GM12875 (cell line): ENCODE data around the gene PPP6R2.

Source experiments
- H3K4me3 ChIP-seq: one replicate; pipeline ENCODE4 v1.5.1; 2011; ENCODE audit warnings: low read depth, low read length, control low read depth
- CTCF ChIP-seq: IDR thresholded peaks from 2 replicates; pipeline ENCODE4 v1.5.1; 2011; ENCODE audit warnings: low read depth, mild to moderate bottlenecking, control low read depth, inconsistent platforms, low read length, moderate library complexity, borderline replicate concordance; ENCODE audit not compliant: insufficient read depth

Gene PPP6R2

GRCh38 chr22:50482107-50483074 lies 139.3 kb downstream of the PPP6R2 start:
- no peak overlapping the region for H3K4me3 ChIP-seq
- no peak for TF ChIP-seq CTCF

GRCh38 chr22:50483106-50483505 lies 140.0 kb downstream of the PPP6R2 start:
- no peak for TF ChIP-seq CTCF

GRCh38 chr22:50483556-50483955 lies 140.4 kb downstream of the PPP6R2 start:
- no peak for TF ChIP-seq CTCF
- no peak overlapping the region for H3K4me3 ChIP-seq

More at GRCh38 chr22:50483106-50483505, 140.0 kb downstream of the PPP6R2 start:
- H3K4me3 ChIP-seq, result no peak overlapping the region

- no peak overlapping the region for H3K4me3 ChIP-seq
- no peak for TF ChIP-seq CTCF
These were observed 141.1 kb downstream of the PPP6R2 start for GRCh38 chr22:50483977-50484853.

GRCh38 chr22:50485221-50486131 lies 142.3 kb downstream of the PPP6R2 start:
- no peak overlapping the region for H3K4me3 ChIP-seq
- no peak for TF ChIP-seq CTCF

GRCh38 chr22:50486561-50487289 lies 143.6 kb downstream of the PPP6R2 start, which contains the start of gene MIOX:
MIOX (plus strand) TSS chr22:50486859; CDS start chr22:50486898, 39 bp downstream.
- TF ChIP-seq CTCF, result no peak
- peak within 1 kb of the TSS; percentile 7 for H3K4me3 ChIP-seq
